Thoracic aorta (tissue), 2 donors: ENCODE data around the gene FOSL2. TPM values are rescaled to one million over a fixed set of nuclear protein-coding genes. Genes with fewer than 3 reads are reported as not detected.
A peak's percentile ranks its signal among the peaks of the same experiment; 100 is the strongest.

Source experiments
- ATAC-seq: fragments of 150-250 bp; one replicate; pipeline ENCODE4 v1.8.0; 2017; ENCODE audit warnings: low read depth; ENCODE audit not compliant: insufficient number of reproducible peaks, low FRiP score
- DNase-seq: peaks from one replicate; pipeline ENCODE4 v3.0.0-alpha.2; 2020; ENCODE audit warnings: low spot score
- H3K27ac ChIP-seq, 2 donors: fragments of 200-600 bp; sonication (generic); 1 replicate in 1 of 2; 2 replicates in 1 of 2; pipeline ENCODE4 v1.5.1; 2016; ENCODE audit warnings: mild to moderate bottlenecking in 2 of 2, moderate library complexity in 2 of 2
- H3K27me3 ChIP-seq: fragments of 200-600 bp; sonication (generic); replicated peaks from 2 replicates; pipeline ENCODE4 v1.6.0; 2016; ENCODE audit warnings: mild to moderate bottlenecking; ENCODE audit not compliant: insufficient read depth
- H3K36me3 ChIP-seq: fragments of 200-600 bp; sonication (generic); one replicate; pipeline ENCODE4 v1.5.1; 2016
- H3K4me1 ChIP-seq, 2 donors: fragments of 200-600 bp; sonication (generic); 1 replicate in 1 of 2; 2 replicates in 1 of 2; pipeline versions ENCODE4 v1.5.1 to v1.6.0; 2016; ENCODE audit warnings: low read depth in 2 of 2, mild to moderate bottlenecking in 1 of 2; ENCODE audit not compliant: control insufficient read depth in 1 of 2
- H3K4me3 ChIP-seq: fragments of 200-600 bp; sonication (generic); 2 replicates; pipeline ENCODE4 v1.5.1; 2016; ENCODE audit warnings: mild to moderate bottlenecking
- H3K9me3 ChIP-seq: fragments of 200-600 bp; sonication (generic); 2 replicates; pipeline ENCODE4 v1.5.1; 2016
- CTCF ChIP-seq: fragments of 200-600 bp; sonication (generic); IDR thresholded peaks from one replicate; pipeline ENCODE4 v1.5.1; 2019; ENCODE audit warnings: antibody characterized with exemption
- total RNA-seq, 2 donors: library from RNA; depleted of rRNA; stranded (reverse); fragments of >200 nt; gene quantifications; one replicate each; pipeline versions ENCODE4 v1.1.0 to v1.2.3, GENCODE V29; 2016

The FOSL2 gene
- total RNA-seq: 100 to 1,000 TPM; 188 to 311 TPM

GRCh38 chr2:28392297-28393113, at the start of gene FOSL2:
Gene FOSL2 (plus strand): TSS chr2:28392858. CDS start chr2:28393721, 863 bp downstream.
- H3K4me1 ChIP-seq: peaks cover 3 to 11% of the 10 kb centered on the region in 2 donors
- ATAC-seq: peak; percentile 80
- H3K4me3 ChIP-seq: peak within 1 kb of the TSS; percentile 97

GRCh38 chr2:28343184-28343942, 49.3 kb upstream of the FOSL2 start:
- peak overlapping the region; percentile 54 for H3K27ac ChIP-seq
- ATAC-seq: no peak
- no peak overlapping the region for H3K4me3 ChIP-seq
- peaks cover 29 to 69% of the 10 kb centered on the region in 2 donors for H3K4me1 ChIP-seq
- H3K36me3 ChIP-seq: no peaks in the 10 kb centered on the region
- H3K9me3 ChIP-seq: no peaks in the 10 kb centered on the region
- TF ChIP-seq CTCF: no peak
- no peak for DNase-seq
- no peaks in the 10 kb centered on the region for H3K27me3 ChIP-seq

More at GRCh38 chr2:28392297-28393113, at the start of gene FOSL2:
- TF ChIP-seq CTCF: no peak
- Histone ChIP-seq H3K27me3 (no peaks in the 10 kb centered on the region), H3K27ac (peak within 1 kb of the TSS; percentile 99), H3K36me3 (peaks cover under 1% of the 10 kb centered on the region), H3K9me3 (no peaks in the 10 kb centered on the region)
- DNase-seq: peak; percentile 97

- peak overlapping the region; percentile 54 for H3K27ac ChIP-seq
- H3K4me3 ChIP-seq: no peak overlapping the region
- DNase-seq (no peak), ATAC-seq (no peak)
- no peaks in the 10 kb centered on the region for H3K27me3 ChIP-seq
- H3K4me1 ChIP-seq: peaks cover 29 to 62% of the 10 kb centered on the region in 2 donors
- no peaks in the 10 kb centered on the region for H3K9me3 ChIP-seq
- no peaks in the 10 kb centered on the region for H3K36me3 ChIP-seq
- TF ChIP-seq CTCF: no peak
These were observed 48.5 kb upstream of the FOSL2 start for GRCh38 chr2:28343971-28344715.

GRCh38 chr2:28344756-28345373, 47.8 kb upstream of the FOSL2 start:
- Histone ChIP-seq H3K4me3 (no peak overlapping the region), H3K4me1 (peaks cover 26 to 55% of the 10 kb centered on the region in 2 donors), H3K27me3 (no peaks in the 10 kb centered on the region), H3K27ac (no peak overlapping the region), H3K36me3 (no peaks in the 10 kb centered on the region), H3K9me3 (no peaks in the 10 kb centered on the region)
- TF ChIP-seq CTCF: no peak
- ATAC-seq (no peak), DNase-seq (no peak)
